ENCODE results near the gene CHST6.

DNA sequence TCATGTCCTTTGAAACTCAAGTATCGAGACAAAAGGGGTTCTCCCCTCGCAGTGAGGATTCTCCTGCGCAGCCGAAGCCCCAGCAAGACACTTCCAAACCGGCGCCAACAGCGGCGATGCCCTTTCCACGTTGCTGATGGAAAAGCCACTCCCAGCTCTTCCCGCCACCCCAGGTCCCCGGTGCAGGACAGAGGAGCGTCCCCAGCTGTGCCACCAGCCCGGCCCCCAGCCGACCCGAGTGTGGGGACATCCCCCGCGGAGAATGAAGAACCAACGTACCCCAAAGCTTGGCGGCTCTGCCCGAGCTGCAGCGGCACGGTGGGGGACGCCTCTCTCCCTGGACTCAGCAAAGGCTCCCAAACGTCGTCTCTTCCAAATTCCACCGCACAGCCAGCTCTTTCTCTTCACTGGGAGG, 573 bp downstream of the CHST6 start:
- TF ChIP-seq, protein P1, sequence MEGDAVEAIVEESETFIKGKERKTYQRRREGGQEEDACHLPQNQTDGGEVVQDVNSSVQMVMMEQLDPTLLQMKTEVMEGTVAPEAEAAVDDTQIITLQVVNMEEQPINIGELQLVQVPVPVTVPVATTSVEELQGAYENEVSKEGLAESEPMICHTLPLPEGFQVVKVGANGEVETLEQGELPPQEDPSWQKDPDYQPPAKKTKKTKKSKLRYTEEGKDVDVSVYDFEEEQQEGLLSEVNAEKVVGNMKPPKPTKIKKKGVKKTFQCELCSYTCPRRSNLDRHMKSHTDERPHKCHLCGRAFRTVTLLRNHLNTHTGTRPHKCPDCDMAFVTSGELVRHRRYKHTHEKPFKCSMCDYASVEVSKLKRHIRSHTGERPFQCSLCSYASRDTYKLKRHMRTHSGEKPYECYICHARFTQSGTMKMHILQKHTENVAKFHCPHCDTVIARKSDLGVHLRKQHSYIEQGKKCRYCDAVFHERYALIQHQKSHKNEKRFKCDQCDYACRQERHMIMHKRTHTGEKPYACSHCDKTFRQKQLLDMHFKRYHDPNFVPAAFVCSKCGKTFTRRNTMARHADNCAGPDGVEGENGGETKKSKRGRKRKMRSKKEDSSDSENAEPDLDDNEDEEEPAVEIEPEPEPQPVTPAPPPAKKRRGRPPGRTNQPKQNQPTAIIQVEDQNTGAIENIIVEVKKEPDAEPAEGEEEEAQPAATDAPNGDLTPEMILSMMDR (conservative IDR thresholded peaks at IDR 0.05 in 1 of 2, IDR thresholded peaks at IDR 0.05 in 1 of 2; ENCODE audit: low read depth in 1 of 2, low read length in 2 of 2): no peak
- TF ChIP-seq EZH2 (IDR thresholded peaks at IDR 0.05; ENCODE audit: low read length, missing control alignments): no peak

Data from fibroblast of lung (primary cell).